ENCODE data around the gene NLGN1. TPM values are rescaled to one million over a fixed set of nuclear protein-coding genes. Genes with fewer than 3 reads are reported as not detected.

Gene NLGN1
- total and polyA plus RNA-seq, 2 of the 8 experiments (the other 6 are each of a cell fraction or from before 2014, with no cell fraction given): 7.8 to 14.8 TPM

DNA sequence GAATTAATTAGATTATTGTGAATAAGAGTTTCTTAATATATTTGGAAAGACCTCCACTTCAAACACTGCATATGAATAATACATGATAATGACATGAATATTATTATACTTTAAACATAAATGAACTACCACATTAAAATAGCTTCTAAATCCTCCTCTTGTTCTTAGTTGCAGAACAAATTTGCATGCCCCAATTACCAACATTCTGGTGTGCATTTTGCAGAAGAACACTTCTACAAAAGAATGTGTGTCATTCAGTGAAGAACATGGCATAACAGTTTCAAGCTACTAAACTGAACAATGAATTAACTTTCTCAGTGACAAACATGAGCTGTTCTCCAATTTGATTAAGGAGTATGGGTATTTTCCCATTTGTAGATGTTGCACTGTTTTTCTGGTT is 750.3 kb downstream of the NLGN1 start (continued):
- TF ChIP-seq, protein P1, sequence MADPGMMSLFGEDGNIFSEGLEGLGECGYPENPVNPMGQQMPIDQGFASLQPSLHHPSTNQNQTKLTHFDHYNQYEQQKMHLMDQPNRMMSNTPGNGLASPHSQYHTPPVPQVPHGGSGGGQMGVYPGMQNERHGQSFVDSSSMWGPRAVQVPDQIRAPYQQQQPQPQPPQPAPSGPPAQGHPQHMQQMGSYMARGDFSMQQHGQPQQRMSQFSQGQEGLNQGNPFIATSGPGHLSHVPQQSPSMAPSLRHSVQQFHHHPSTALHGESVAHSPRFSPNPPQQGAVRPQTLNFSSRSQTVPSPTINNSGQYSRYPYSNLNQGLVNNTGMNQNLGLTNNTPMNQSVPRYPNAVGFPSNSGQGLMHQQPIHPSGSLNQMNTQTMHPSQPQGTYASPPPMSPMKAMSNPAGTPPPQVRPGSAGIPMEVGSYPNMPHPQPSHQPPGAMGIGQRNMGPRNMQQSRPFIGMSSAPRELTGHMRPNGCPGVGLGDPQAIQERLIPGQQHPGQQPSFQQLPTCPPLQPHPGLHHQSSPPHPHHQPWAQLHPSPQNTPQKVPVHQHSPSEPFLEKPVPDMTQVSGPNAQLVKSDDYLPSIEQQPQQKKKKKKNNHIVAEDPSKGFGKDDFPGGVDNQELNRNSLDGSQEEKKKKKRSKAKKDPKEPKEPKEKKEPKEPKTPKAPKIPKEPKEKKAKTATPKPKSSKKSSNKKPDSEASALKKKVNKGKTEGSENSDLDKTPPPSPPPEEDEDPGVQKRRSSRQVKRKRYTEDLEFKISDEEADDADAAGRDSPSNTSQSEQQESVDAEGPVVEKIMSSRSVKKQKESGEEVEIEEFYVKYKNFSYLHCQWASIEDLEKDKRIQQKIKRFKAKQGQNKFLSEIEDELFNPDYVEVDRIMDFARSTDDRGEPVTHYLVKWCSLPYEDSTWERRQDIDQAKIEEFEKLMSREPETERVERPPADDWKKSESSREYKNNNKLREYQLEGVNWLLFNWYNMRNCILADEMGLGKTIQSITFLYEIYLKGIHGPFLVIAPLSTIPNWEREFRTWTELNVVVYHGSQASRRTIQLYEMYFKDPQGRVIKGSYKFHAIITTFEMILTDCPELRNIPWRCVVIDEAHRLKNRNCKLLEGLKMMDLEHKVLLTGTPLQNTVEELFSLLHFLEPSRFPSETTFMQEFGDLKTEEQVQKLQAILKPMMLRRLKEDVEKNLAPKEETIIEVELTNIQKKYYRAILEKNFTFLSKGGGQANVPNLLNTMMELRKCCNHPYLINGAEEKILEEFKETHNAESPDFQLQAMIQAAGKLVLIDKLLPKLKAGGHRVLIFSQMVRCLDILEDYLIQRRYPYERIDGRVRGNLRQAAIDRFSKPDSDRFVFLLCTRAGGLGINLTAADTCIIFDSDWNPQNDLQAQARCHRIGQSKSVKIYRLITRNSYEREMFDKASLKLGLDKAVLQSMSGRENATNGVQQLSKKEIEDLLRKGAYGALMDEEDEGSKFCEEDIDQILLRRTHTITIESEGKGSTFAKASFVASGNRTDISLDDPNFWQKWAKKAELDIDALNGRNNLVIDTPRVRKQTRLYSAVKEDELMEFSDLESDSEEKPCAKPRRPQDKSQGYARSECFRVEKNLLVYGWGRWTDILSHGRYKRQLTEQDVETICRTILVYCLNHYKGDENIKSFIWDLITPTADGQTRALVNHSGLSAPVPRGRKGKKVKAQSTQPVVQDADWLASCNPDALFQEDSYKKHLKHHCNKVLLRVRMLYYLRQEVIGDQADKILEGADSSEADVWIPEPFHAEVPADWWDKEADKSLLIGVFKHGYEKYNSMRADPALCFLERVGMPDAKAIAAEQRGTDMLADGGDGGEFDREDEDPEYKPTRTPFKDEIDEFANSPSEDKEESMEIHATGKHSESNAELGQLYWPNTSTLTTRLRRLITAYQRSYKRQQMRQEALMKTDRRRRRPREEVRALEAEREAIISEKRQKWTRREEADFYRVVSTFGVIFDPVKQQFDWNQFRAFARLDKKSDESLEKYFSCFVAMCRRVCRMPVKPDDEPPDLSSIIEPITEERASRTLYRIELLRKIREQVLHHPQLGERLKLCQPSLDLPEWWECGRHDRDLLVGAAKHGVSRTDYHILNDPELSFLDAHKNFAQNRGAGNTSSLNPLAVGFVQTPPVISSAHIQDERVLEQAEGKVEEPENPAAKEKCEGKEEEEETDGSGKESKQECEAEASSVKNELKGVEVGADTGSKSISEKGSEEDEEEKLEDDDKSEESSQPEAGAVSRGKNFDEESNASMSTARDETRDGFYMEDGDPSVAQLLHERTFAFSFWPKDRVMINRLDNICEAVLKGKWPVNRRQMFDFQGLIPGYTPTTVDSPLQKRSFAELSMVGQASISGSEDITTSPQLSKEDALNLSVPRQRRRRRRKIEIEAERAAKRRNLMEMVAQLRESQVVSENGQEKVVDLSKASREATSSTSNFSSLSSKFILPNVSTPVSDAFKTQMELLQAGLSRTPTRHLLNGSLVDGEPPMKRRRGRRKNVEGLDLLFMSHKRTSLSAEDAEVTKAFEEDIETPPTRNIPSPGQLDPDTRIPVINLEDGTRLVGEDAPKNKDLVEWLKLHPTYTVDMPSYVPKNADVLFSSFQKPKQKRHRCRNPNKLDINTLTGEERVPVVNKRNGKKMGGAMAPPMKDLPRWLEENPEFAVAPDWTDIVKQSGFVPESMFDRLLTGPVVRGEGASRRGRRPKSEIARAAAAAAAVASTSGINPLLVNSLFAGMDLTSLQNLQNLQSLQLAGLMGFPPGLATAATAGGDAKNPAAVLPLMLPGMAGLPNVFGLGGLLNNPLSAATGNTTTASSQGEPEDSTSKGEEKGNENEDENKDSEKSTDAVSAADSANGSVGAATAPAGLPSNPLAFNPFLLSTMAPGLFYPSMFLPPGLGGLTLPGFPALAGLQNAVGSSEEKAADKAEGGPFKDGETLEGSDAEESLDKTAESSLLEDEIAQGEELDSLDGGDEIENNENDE (IDR thresholded peaks at IDR 0.05; ENCODE audit: insufficient replicate concordance, low read length): no peak
- no peak for TF ChIP-seq EZH2 (IDR thresholded peaks at IDR 0.05; ENCODE audit: low read depth, low read length, severe bottlenecking)
- TF ChIP-seq EP300 (IDR thresholded peaks at IDR 0.05; ENCODE audit: borderline replicate concordance in 1 of 2, low read depth in 2 of 2, low read length in 2 of 2): no peak
- no peak for TF ChIP-seq SUZ12 (IDR thresholded peaks at IDR 0.05; ENCODE audit: low read length)
- no peak for TF ChIP-seq CHD2 (IDR thresholded peaks at IDR 0.05; ENCODE audit: low read length)
- TF ChIP-seq HDAC2 (IDR thresholded peaks at IDR 0.05; ENCODE audit: borderline replicate concordance in 1 of 2, low read depth in 2 of 2, low read length in 2 of 2): no peak
- TF ChIP-seq SIRT6 (IDR thresholded peaks at IDR 0.05; ENCODE audit: low read length): no peak
- TF ChIP-seq, protein P2, sequence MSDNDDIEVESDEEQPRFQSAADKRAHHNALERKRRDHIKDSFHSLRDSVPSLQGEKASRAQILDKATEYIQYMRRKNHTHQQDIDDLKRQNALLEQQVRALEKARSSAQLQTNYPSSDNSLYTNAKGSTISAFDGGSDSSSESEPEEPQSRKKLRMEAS (IDR thresholded peaks at IDR 0.05): no peak
- no peak for TF ChIP-seq RFX5 (IDR thresholded peaks at IDR 0.05; ENCODE audit: borderline replicate concordance, low read depth, low read length)
- no peak for TF ChIP-seq BRCA1 (IDR thresholded peaks at IDR 0.05; ENCODE audit: low read depth, low read length)
- no peak for TF ChIP-seq TAF7 (optimal IDR thresholded peaks at IDR 0.05; ENCODE audit: borderline replicate concordance, low read depth, low read length)
